Measurements from ENCODE around the gene BAK1.
"Not testable (repeated sequence)": the region's sequence is repeated elsewhere in the genome, so short reads cannot be mapped to it uniquely, and the experiment has no call there.

The BAK1 gene

GRCh38 chr6:33549196-33549595, 30.9 kb downstream of the BAK1 start:
- DNase-seq: no peak

- no peak for DNase-seq
Measured at GRCh38 chr6:33547499-33547898, 32.6 kb downstream of the BAK1 start.

GRCh38 chr6:33546766-33547165, 33.3 kb downstream of the BAK1 start:
- DNase-seq: no peak

- not testable (repeated sequence) for DNase-seq
Measured at GRCh38 chr6:33545292-33545691, 34.8 kb downstream of the BAK1 start.

- DNase-seq: no peak
Measured at GRCh38 chr6:33543116-33543515, 37.0 kb downstream of the BAK1 start.

GRCh38 chr6:33540768-33541167, 39.3 kb downstream of the BAK1 start:
- DNase-seq: no peak

- DNase-seq: no peak
Measured at GRCh38 chr6:33534702-33535101, 45.4 kb downstream of the BAK1 start.

- not testable (repeated sequence) for DNase-seq
Measured at GRCh38 chr6:33533163-33533869, 46.8 kb downstream of the BAK1 start.

GRCh38 chr6:33532431-33532830, 47.6 kb downstream of the BAK1 start:
- DNase-seq: not testable (repeated sequence)

- not testable (repeated sequence) for DNase-seq
Measured at GRCh38 chr6:33530617-33531016, 49.5 kb downstream of the BAK1 start.

All from right hindlimb (tissue), 1 donor.